Astrocyte (in vitro differentiated cells and primary cell): ENCODE results near the gene PTPN4. TPM values are rescaled to one million over a fixed set of nuclear protein-coding genes. Genes with fewer than 3 reads are reported as not detected.

Experiments
- DNase-seq: peaks from one replicate; pipeline ENCODE4 v3.0.0-alpha.2; 2010; ENCODE audit warnings: low read depth
- FAIRE-seq: peaks from 2 replicates; lab custom pipeline; 2011; peaks lifted over from hg19 to GRCh38; lab: Jason Lieb, UNC
- H2AFZ ChIP-seq: 2 replicates; pipeline ENCODE4 v1.6.0; 2012; ENCODE audit warnings: low read depth, low read length, inconsistent platforms
- H3K27ac ChIP-seq: 2 replicates; pipeline ENCODE4 v1.5.1; 2011; ENCODE audit warnings: low read depth, low read length, inconsistent platforms
- H3K27me3 ChIP-seq: 2 replicates; pipeline ENCODE4 v1.6.0; 2011; ENCODE audit warnings: low read length, inconsistent platforms; ENCODE audit not compliant: insufficient read depth
- H3K36me3 ChIP-seq: 2 replicates; pipeline ENCODE4 v1.5.1; 2011; ENCODE audit warnings: low read length, inconsistent platforms; ENCODE audit not compliant: insufficient read depth
- H3K4me1 ChIP-seq: 2 replicates; pipeline ENCODE4 v1.5.1; 2011; ENCODE audit warnings: low read length, inconsistent platforms; ENCODE audit not compliant: insufficient read depth
- H3K4me2 ChIP-seq: 2 replicates; pipeline ENCODE4 v1.6.0; 2012; ENCODE audit warnings: low read length, inconsistent platforms
- H3K4me3 ChIP-seq: 2 replicates; pipeline ENCODE4 v1.5.1; 2011; ENCODE audit warnings: low read depth, mild to moderate bottlenecking, low read length, inconsistent platforms; ENCODE audit not compliant: insufficient read depth
- H3K79me2 ChIP-seq: 2 replicates; pipeline ENCODE4 v1.6.0; 2012; ENCODE audit warnings: mild to moderate bottlenecking, low read length, inconsistent platforms; ENCODE audit not compliant: insufficient read depth
- H3K9ac ChIP-seq: 2 replicates; pipeline ENCODE4 v1.6.0; 2012; ENCODE audit warnings: mild to moderate bottlenecking, low read length, inconsistent platforms
- H3K9me3 ChIP-seq: 2 replicates; pipeline ENCODE4 v1.5.1; 2012; ENCODE audit warnings: low read depth, mild to moderate bottlenecking, low read length, inconsistent platforms; ENCODE audit not compliant: insufficient read depth
- H4K20me1 ChIP-seq: 2 replicates; pipeline ENCODE4 v1.6.0; 2012; ENCODE audit warnings: low read length, inconsistent platforms; ENCODE audit not compliant: insufficient read depth
- H3K27ac Mint-ChIP-seq: one replicate; pipeline ENCODE4 v1.8.0; 2021; ENCODE audit warnings: mild to moderate bottlenecking, mixed read lengths; ENCODE audit not compliant: unreplicated experiment
- H3K27me3 Mint-ChIP-seq: one replicate; pipeline ENCODE4 v1.8.0; 2021; ENCODE audit warnings: low read depth, mixed read lengths; ENCODE audit not compliant: unreplicated experiment
- H3K36me3 Mint-ChIP-seq: one replicate; pipeline ENCODE4 v1.8.0; 2021; ENCODE audit warnings: low read depth, mixed read lengths; ENCODE audit not compliant: unreplicated experiment
- H3K4me1 Mint-ChIP-seq: one replicate; pipeline ENCODE4 v1.8.0; 2021; ENCODE audit warnings: low read depth, mixed read lengths; ENCODE audit not compliant: unreplicated experiment
- H3K4me3 Mint-ChIP-seq: one replicate; pipeline ENCODE4 v1.8.0; 2021; ENCODE audit warnings: mild to moderate bottlenecking, moderate library complexity, mixed read lengths; ENCODE audit not compliant: unreplicated experiment
- H3K9me3 Mint-ChIP-seq: one replicate; pipeline ENCODE4 v1.8.0; 2021; ENCODE audit warnings: mild to moderate bottlenecking, mixed read lengths; ENCODE audit not compliant: unreplicated experiment
- CTCF ChIP-seq: IDR thresholded peaks from 2 replicates; pipeline ENCODE4 v1.5.1; 2011; ENCODE audit warnings: low read depth, mild to moderate bottlenecking, inconsistent platforms, low read length, moderate library complexity; ENCODE audit not compliant: insufficient read depth
- EZH2 ChIP-seq: IDR thresholded peaks from 2 replicates; pipeline ENCODE4 v1.6.1; 2012; ENCODE audit warnings: mild to moderate bottlenecking, low read length, inconsistent platforms; ENCODE audit not compliant: insufficient read depth
- total RNA-seq: library from RNA; stranded (reverse); gene quantifications from 2 replicates; pipeline ENCODE4 v1.2.1, GENCODE V29; 2021

PTPN4 gene
- total RNA-seq, 1 donor from 2014 or later: 38.2 TPM

GRCh38 chr2:119758881-119759450 lies 756 bp upstream of the PTPN4 start:
- H3K4me3 Mint-ChIP-seq: peak overlapping the region; percentile 88
- H3K27ac Mint-ChIP-seq: no peak overlapping the region
- peaks cover 20% of the 10 kb centered on the region for H3K4me1 ChIP-seq
- no peaks in the 10 kb centered on the region for H3K36me3 ChIP-seq
- H3K9me3 ChIP-seq: no peaks in the 10 kb centered on the region
- no peaks in the 10 kb centered on the region for H3K9me3 Mint-ChIP-seq
- no peaks in the 10 kb centered on the region for H3K36me3 Mint-ChIP-seq
- no peaks in the 10 kb centered on the region for H3K27me3 ChIP-seq
- H4K20me1 ChIP-seq: peaks cover 9% of the 10 kb centered on the region
- no peaks in the 10 kb centered on the region for H3K27me3 Mint-ChIP-seq
- H3K27ac ChIP-seq: peak overlapping the region; percentile 73
- H2AFZ ChIP-seq: peak overlapping the region; percentile 93
- H3K79me2 ChIP-seq: peaks cover 37% of the 10 kb centered on the region
- FAIRE-seq (no peak), DNase-seq (no peak)
- peaks cover 13% of the 10 kb centered on the region for H3K4me1 Mint-ChIP-seq
- TF ChIP-seq EZH2: no peak
- TF ChIP-seq CTCF: no peak
- peak overlapping the region; percentile 75 for H3K4me3 ChIP-seq
- peak overlapping the region; percentile 92 for H3K9ac ChIP-seq
- peak overlapping the region; percentile 100 for H3K4me2 ChIP-seq

- H4K20me1 ChIP-seq: peaks cover 12% of the 10 kb centered on the region
- H3K4me3 ChIP-seq: peak overlapping the region; percentile 75
- Mint-ChIP-seq H3K4me3 (peak overlapping the region; percentile 86), H3K36me3 (no peaks in the 10 kb centered on the region), H3K27ac (peak overlapping the region; percentile 2), H3K27me3 (no peaks in the 10 kb centered on the region), H3K9me3 (no peaks in the 10 kb centered on the region), H3K4me1 (peaks cover 23% of the 10 kb centered on the region)
- no peaks in the 10 kb centered on the region for H3K36me3 ChIP-seq
- peak overlapping the region; percentile 93 for H2AFZ ChIP-seq
- H3K27ac ChIP-seq: peak overlapping the region; percentile 73
- no peak for DNase-seq
- FAIRE-seq: no peak
- peak overlapping the region; percentile 92 for H3K9ac ChIP-seq
- H3K4me2 ChIP-seq: peak overlapping the region; percentile 100
- no peaks in the 10 kb centered on the region for H3K9me3 ChIP-seq
- no peaks in the 10 kb centered on the region for H3K27me3 ChIP-seq
- TF ChIP-seq EZH2: no peak
- peaks cover 20% of the 10 kb centered on the region for H3K4me1 ChIP-seq
- H3K79me2 ChIP-seq: peaks cover 51% of the 10 kb centered on the region
Observed at GRCh38 chr2:119760237-119760955, 674 bp downstream of the PTPN4 start.

GRCh38 chr2:119760956-119761275 lies 1.2 kb downstream of the PTPN4 start:
- no peaks in the 10 kb centered on the region for H3K9me3 Mint-ChIP-seq
- H3K9me3 ChIP-seq: no peaks in the 10 kb centered on the region
- no peaks in the 10 kb centered on the region for H3K36me3 ChIP-seq
- peaks cover 20% of the 10 kb centered on the region for H3K4me1 ChIP-seq
- FAIRE-seq: peak; percentile 23
- peak overlapping the region; percentile 100 for H3K4me2 ChIP-seq
- H3K27ac ChIP-seq: no peak overlapping the region
- peak overlapping the region; percentile 37 for H2AFZ ChIP-seq
- H3K27me3 Mint-ChIP-seq: no peaks in the 10 kb centered on the region
- no peaks in the 10 kb centered on the region for H3K36me3 Mint-ChIP-seq
- peak overlapping the region; percentile 86 for H3K4me3 Mint-ChIP-seq
- peaks cover 56% of the 10 kb centered on the region for H3K79me2 ChIP-seq
- DNase-seq: no peak
- peaks cover 28% of the 10 kb centered on the region for H3K4me1 Mint-ChIP-seq
- peak overlapping the region; percentile 75 for H3K4me3 ChIP-seq
- H3K9ac ChIP-seq: peak overlapping the region; percentile 92
- peaks cover 17% of the 10 kb centered on the region for H4K20me1 ChIP-seq
- H3K27ac Mint-ChIP-seq: peak overlapping the region; percentile 2
- no peaks in the 10 kb centered on the region for H3K27me3 ChIP-seq
- TF ChIP-seq CTCF: no peak
- no peak for TF ChIP-seq EZH2
